ENCODE measurements around the gene DUSP8. TPM values are rescaled to one million over a fixed set of nuclear protein-coding genes. Genes with fewer than 3 reads are reported as not detected.

Gene DUSP8
- total and polyA plus RNA-seq, 9 donors: 0.38 to 14.9 (median 1.3) TPM

- no peak for TF ChIP-seq CTCF (IDR thresholded peaks at IDR 0.05)
- TF ChIP-seq POLR2A (IDR thresholded peaks at IDR 0.05): no peak
- no peak for TF ChIP-seq EP300 (IDR thresholded peaks at IDR 0.05)
- WGBS, 3 donors: 58 to 80% (median 66%) methylated on average over 12 of the region's 12 CpGs
- no peak overlapping the region for H3K4me3 ChIP-seq
- no peak overlapping the region for H3K27ac ChIP-seq
- H3K9me3 ChIP-seq: no peaks in the 10 kb centered on the region
- H3K4me1 ChIP-seq (ENCODE audit: insufficient read depth): peaks cover 5% of the 10 kb centered on the region
- intact Hi-C loops (cut with DNase I): loop anchor here in 1 of 4 donors (10.0 kb wide), 1 partner anchor 267 kb away; no protein-coding TSS in a partner anchor
- no peaks in the 10 kb centered on the region for H3K36me3 ChIP-seq
- no peaks in the 10 kb centered on the region for H3K27me3 ChIP-seq
- no peak for DNase-seq
These were observed 40.5 kb downstream of the DUSP8 start for GRCh38 chr11:1531449-1532013.

DNA sequence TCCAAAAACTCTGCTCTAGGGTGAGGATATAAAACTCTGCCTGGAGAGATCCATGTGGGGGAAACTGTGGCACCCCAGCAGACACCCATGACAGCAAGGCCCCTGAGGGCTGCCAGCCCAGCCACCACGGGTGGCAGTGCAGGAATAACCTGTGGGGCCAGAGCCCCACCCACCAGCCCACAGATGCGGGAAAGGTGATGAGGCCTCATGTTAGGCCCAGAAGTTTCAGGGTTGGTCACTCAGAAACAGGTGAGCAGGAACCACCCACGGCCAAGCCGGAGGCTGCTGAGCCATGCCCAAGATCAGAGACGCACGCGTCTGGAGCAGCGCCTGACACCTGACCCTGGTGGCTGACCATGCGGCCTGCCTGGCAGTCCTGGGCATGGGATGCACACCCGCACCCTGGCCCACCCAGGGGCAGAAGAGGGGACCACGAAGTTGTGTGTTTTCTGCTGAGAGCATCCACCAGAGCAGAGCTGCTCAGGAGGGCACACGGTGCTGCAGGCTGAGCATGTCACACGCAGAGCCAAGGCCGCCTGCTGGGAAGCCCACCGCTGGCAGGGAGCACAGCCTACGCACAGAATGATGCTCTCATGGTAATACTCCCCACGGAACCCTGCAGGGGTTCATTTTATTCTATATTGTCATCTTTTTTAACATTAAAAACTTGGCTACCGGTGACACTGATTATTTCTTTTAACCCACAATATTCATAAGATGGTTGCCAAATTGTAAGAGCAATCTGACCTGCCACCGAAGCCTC, 41.2 kb downstream of the DUSP8 start:
- intact Hi-C loops (cut with DNase I): loop anchor here in 1 of 4 donors (10.0 kb wide), 1 partner anchor 266 kb away; no protein-coding TSS in a partner anchor
- Histone ChIP-seq H3K4me1 (ENCODE audit: insufficient read depth) (peaks cover 5% of the 10 kb centered on the region), H3K27ac (no peak overlapping the region)

GRCh38 chr11:1529774-1530173, 42.3 kb downstream of the DUSP8 start:
- TF ChIP-seq POLR2A (IDR thresholded peaks at IDR 0.05): no peak
- no peak for TF ChIP-seq CTCF (IDR thresholded peaks at IDR 0.05)
- no peak for TF ChIP-seq EP300 (IDR thresholded peaks at IDR 0.05)
- H3K27ac ChIP-seq: no peak overlapping the region
- H3K27me3 ChIP-seq: no peaks in the 10 kb centered on the region
- DNase-seq: no peak
- no peaks in the 10 kb centered on the region for H3K9me3 ChIP-seq
- WGBS, 3 donors: 71 to 83% (median 82%) methylated on average over 5 of the region's 5 CpGs
- intact Hi-C loops (cut with DNase I): loop anchor here in 1 of 4 donors (10.0 kb wide), 1 partner anchor 265 kb away; no protein-coding TSS in a partner anchor
- H3K4me3 ChIP-seq: no peak overlapping the region
- peaks cover 5% of the 10 kb centered on the region for H3K4me1 ChIP-seq (ENCODE audit: insufficient read depth)
- no peaks in the 10 kb centered on the region for H3K36me3 ChIP-seq

More for the DNA sequence above, 41.2 kb downstream of the DUSP8 start:
- no peaks in the 10 kb centered on the region for H3K36me3 ChIP-seq
- no peak for DNase-seq
- no peaks in the 10 kb centered on the region for H3K27me3 ChIP-seq
- H3K4me3 ChIP-seq: no peak overlapping the region
- TF ChIP-seq EP300 (IDR thresholded peaks at IDR 0.05) (no peak), CTCF (IDR thresholded peaks at IDR 0.05) (no peak), POLR2A (IDR thresholded peaks at IDR 0.05) (no peak)
- 87 to 92% (median 88%) methylated on average over 18 to 19 of the region's 19 CpGs for WGBS, 3 donors
- no peaks in the 10 kb centered on the region for H3K9me3 ChIP-seq

DNA sequence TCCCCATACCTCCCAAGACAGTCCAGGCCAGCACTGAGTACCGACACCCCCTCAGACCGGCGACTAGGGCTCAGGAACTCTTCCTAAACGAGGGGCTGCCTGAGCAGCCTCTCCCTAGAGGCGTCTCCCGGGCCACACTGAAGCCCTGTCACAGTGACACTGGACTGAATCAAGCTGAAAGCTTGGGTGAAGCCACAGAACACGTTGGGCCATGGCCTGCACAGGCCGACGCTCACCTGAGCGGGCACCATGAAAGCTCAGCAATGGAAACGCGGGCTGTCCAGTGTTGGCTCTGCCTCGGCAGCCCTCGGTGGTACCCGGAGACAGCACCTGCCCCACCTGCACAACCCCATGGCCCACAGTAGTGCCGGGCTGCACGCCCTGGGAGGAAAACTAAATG, 42.8 kb downstream of the DUSP8 start:
- Histone ChIP-seq H3K27ac (no peak overlapping the region), H3K4me1 (ENCODE audit: insufficient read depth) (peaks cover 5% of the 10 kb centered on the region), H3K27me3 (no peaks in the 10 kb centered on the region), H3K9me3 (no peaks in the 10 kb centered on the region), H3K4me3 (no peak overlapping the region), H3K36me3 (no peaks in the 10 kb centered on the region)
- intact Hi-C loops (cut with DNase I): no loop called here
- no peak for DNase-seq
- no peak for TF ChIP-seq EP300 (IDR thresholded peaks at IDR 0.05)
- no peak for TF ChIP-seq POLR2A (IDR thresholded peaks at IDR 0.05)
- no peak for TF ChIP-seq CTCF (IDR thresholded peaks at IDR 0.05)
- WGBS, 3 donors: 87 to 95% (median 92%) methylated on average over 17 of the region's 17 CpGs

Measured in ovary (tissue), 9 donors.